ENCODE data around the gene SH3PXD2A.

SH3PXD2A gene

GRCh38 chr10:103703941-103704919 is 151.1 kb downstream of the SH3PXD2A start:
- Histone ChIP-seq H3K27me3 (replicated peaks; ENCODE audit: control insufficient read depth, insufficient read depth, low read length) (no peaks in the 10 kb centered on the region), H3K9ac (ENCODE audit: low read length) (no peak overlapping the region), H3K9me3 (ENCODE audit: control insufficient read depth, low read length) (no peaks in the 10 kb centered on the region), H3K4me1 (ENCODE audit: control insufficient read depth, insufficient read depth, low read length) (peaks cover 3% of the 10 kb centered on the region), H3K4me3 (ENCODE audit: low read length) (no peak overlapping the region), H3K36me3 (ENCODE audit: control insufficient read depth, insufficient read depth, low read length, severe bottlenecking) (no peaks in the 10 kb centered on the region)
- DNase-seq (ENCODE audit: low read depth) = no peak

DNA sequence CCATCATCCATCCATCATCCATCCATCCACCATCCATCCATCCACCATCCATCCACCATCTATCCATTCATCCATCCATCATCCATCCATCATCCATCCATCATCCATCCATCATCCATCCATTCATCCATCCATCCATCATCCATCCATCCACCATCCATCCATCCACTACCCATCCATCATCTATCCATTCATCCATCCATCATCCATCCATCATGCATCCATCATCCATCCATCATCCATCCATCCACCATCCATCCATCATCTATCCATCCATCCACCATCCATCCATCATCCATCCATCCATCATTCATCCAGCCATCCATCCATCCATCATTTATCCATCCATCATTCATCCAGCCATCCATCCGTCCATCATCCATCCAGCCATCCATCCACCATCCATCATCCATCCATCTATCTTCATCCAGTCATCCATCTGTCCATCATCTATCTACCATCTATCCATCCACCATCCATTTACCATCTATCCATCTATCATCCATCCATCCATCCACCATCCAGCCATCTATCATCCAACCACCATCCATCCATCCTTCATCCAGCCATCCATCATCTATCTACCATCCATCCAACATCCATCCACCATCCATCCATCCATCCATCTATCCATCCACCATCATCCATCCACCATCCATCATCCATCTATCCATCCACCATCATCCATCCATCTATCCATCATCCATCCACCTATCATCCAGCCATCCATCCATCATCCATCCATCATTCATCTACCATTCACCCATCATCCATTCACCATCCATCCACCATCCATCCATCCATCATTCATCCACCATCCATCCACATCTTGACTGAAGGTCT is 153.8 kb downstream of the SH3PXD2A start:
- Histone ChIP-seq H3K9me3 (ENCODE audit: control insufficient read depth, low read length) (no peaks in the 10 kb centered on the region), H3K4me3 (ENCODE audit: low read length) (no peak overlapping the region), H3K36me3 (ENCODE audit: control insufficient read depth, insufficient read depth, low read length, severe bottlenecking) (no peaks in the 10 kb centered on the region), H3K9ac (ENCODE audit: low read length) (no peak overlapping the region), H3K4me1 (ENCODE audit: control insufficient read depth, insufficient read depth, low read length) (peaks cover 1% of the 10 kb centered on the region), H3K27me3 (replicated peaks; ENCODE audit: control insufficient read depth, insufficient read depth, low read length) (no peaks in the 10 kb centered on the region)
- DNase-seq (ENCODE audit: low read depth) = no peak

DNA sequence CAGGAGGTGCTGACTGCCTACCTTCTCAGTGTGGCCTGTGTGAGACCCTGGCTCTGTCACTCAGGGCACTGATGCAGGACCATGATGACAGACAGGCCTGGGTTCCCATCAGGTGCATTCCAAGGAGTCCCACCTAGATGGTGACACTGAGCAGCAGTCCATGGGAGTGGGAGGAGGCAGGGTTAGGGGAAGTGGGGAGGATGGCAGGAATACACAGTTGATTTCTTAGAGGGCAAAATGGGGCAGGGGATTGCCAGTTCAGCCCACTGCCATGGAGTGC is 155.0 kb downstream of the SH3PXD2A start:
- peaks cover 13% of the 10 kb centered on the region for H3K4me1 ChIP-seq (ENCODE audit: control insufficient read depth, insufficient read depth, low read length)
- H3K4me3 ChIP-seq (ENCODE audit: low read length) = no peak overlapping the region
- no peaks in the 10 kb centered on the region for H3K9me3 ChIP-seq (ENCODE audit: control insufficient read depth, low read length)
- H3K9ac ChIP-seq (ENCODE audit: low read length) = no peak overlapping the region
- H3K27me3 ChIP-seq (replicated peaks; ENCODE audit: control insufficient read depth, insufficient read depth, low read length) = no peaks in the 10 kb centered on the region
- no peaks in the 10 kb centered on the region for H3K36me3 ChIP-seq (ENCODE audit: control insufficient read depth, insufficient read depth, low read length, severe bottlenecking)
- no peak for DNase-seq (ENCODE audit: low read depth)

DNA sequence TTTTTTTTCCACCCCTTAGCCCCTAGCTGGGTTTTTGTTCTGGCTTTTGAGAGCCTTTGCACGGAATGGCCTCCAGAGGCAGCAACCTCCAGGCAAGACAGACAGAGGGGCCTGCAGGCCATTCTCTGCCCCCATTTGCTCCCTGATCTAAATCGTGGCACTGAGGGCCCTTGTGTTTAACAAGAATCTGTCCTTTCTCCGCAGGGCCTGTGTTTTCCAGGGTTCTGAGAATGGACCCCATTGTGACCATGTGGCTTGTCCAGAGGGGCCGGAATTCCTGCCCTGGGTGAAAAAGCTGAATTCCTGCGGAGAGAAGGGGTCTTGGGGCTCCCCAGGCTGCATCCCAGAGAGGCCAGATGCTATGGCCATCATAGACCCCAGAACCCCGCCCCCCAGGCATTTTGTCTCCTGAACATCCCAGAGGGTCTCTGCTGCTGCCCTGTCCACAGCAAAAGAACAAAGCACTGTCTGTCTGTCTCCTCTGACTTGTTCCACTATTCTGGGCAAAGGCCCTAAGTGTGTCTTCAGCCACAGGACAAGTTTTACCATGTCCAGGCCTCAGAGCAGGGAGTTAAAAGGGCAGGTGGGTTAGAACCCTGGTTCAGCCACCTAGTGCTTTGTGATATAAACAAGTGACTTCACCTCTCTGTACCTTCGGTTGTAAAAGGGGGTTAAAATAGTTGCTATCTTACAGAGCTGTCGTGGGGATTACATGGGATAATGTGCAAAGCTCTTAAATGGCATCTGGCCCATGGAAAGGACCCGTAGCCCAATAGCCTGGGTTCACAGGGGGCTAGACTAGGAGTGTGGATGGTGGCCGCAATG is 155.6 kb downstream of the SH3PXD2A start:
- Histone ChIP-seq H3K4me1 (ENCODE audit: control insufficient read depth, insufficient read depth, low read length) (peaks cover 14% of the 10 kb centered on the region), H3K27me3 (replicated peaks; ENCODE audit: control insufficient read depth, insufficient read depth, low read length) (no peaks in the 10 kb centered on the region), H3K9me3 (ENCODE audit: control insufficient read depth, low read length) (no peaks in the 10 kb centered on the region), H3K4me3 (ENCODE audit: low read length) (no peak overlapping the region), H3K36me3 (ENCODE audit: control insufficient read depth, insufficient read depth, low read length, severe bottlenecking) (no peaks in the 10 kb centered on the region), H3K9ac (ENCODE audit: low read length) (no peak overlapping the region)
- DNase-seq (ENCODE audit: low read depth) = no peak

DNA sequence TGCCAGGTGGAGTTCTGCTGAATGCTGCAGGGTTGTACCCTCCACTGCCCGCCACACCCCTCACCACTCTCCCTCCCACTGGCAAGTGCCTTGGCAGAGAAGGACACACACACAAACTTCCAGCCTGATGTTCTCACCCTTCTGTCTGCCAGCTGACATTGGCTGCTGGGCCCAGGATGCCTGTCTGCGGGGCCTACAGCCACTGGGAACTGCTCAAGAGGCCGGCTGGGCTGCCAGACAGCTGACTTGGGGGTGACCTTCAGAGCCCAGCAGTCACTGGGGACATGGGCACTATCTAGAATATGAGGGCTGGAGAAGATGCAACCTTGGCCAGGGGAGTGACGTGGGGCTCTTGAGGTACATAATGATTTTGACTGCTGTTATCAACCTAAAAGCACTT is 157.1 kb downstream of the SH3PXD2A start:
- peaks cover 7% of the 10 kb centered on the region for H3K27me3 ChIP-seq (replicated peaks; ENCODE audit: control insufficient read depth, insufficient read depth, low read length)
- H3K36me3 ChIP-seq (ENCODE audit: control insufficient read depth, insufficient read depth, low read length, severe bottlenecking) = no peaks in the 10 kb centered on the region
- peaks cover 14% of the 10 kb centered on the region for H3K4me1 ChIP-seq (ENCODE audit: control insufficient read depth, insufficient read depth, low read length)

GRCh38 chr10:103697787-103698186 is 157.6 kb downstream of the SH3PXD2A start:
- Histone ChIP-seq H3K36me3 (ENCODE audit: control insufficient read depth, insufficient read depth, low read length, severe bottlenecking) (no peaks in the 10 kb centered on the region), H3K27me3 (replicated peaks; ENCODE audit: control insufficient read depth, insufficient read depth, low read length) (peaks cover 7% of the 10 kb centered on the region), H3K9ac (ENCODE audit: low read length) (no peak overlapping the region), H3K4me3 (ENCODE audit: low read length) (no peak overlapping the region), H3K4me1 (ENCODE audit: control insufficient read depth, insufficient read depth, low read length) (peaks cover 14% of the 10 kb centered on the region), H3K9me3 (ENCODE audit: control insufficient read depth, low read length) (no peaks in the 10 kb centered on the region)
- no peak for DNase-seq (ENCODE audit: low read depth)

More for the DNA sequence above, 157.1 kb downstream of the SH3PXD2A start:
- H3K9ac ChIP-seq (ENCODE audit: low read length) = no peak overlapping the region
- H3K4me3 ChIP-seq (ENCODE audit: low read length) = no peak overlapping the region
- DNase-seq (ENCODE audit: low read depth) = no peak
- H3K9me3 ChIP-seq (ENCODE audit: control insufficient read depth, low read length) = no peaks in the 10 kb centered on the region

GRCh38 chr10:103696411-103697145 is 158.8 kb downstream of the SH3PXD2A start:
- H3K36me3 ChIP-seq (ENCODE audit: control insufficient read depth, insufficient read depth, low read length, severe bottlenecking) = no peaks in the 10 kb centered on the region
- H3K9ac ChIP-seq (ENCODE audit: low read length) = no peak overlapping the region
- H3K4me3 ChIP-seq (ENCODE audit: low read length) = no peak overlapping the region
- no peaks in the 10 kb centered on the region for H3K9me3 ChIP-seq (ENCODE audit: control insufficient read depth, low read length)
- H3K27me3 ChIP-seq (replicated peaks; ENCODE audit: control insufficient read depth, insufficient read depth, low read length) = peaks cover 7% of the 10 kb centered on the region
- peak; percentile 88 for DNase-seq (ENCODE audit: low read depth)
- peaks cover 14% of the 10 kb centered on the region for H3K4me1 ChIP-seq (ENCODE audit: control insufficient read depth, insufficient read depth, low read length)

DNA sequence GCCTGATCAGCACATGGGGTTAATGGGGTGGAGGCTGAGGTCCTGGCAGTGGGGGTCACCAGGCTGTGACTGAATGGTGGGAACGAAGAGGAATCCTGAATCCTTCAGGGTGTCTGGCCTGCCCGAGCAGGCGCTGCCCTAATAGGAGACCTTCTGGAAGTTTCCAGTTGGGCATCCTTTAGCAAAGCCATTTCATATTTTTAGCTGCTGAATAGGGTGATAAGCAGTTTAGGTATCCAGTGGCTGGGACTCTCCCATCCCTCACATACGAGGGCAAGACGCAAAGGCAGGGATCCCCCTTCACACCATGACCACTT is 159.3 kb downstream of the SH3PXD2A start:
- Histone ChIP-seq H3K27me3 (replicated peaks; ENCODE audit: control insufficient read depth, insufficient read depth, low read length) (peaks cover 7% of the 10 kb centered on the region), H3K9ac (ENCODE audit: low read length) (peak overlapping the region; percentile 24), H3K36me3 (ENCODE audit: control insufficient read depth, insufficient read depth, low read length, severe bottlenecking) (no peaks in the 10 kb centered on the region), H3K9me3 (ENCODE audit: control insufficient read depth, low read length) (no peaks in the 10 kb centered on the region), H3K4me3 (ENCODE audit: low read length) (no peak overlapping the region), H3K4me1 (ENCODE audit: control insufficient read depth, insufficient read depth, low read length) (peaks cover 14% of the 10 kb centered on the region)
- no peak for DNase-seq (ENCODE audit: low read depth)

DNA sequence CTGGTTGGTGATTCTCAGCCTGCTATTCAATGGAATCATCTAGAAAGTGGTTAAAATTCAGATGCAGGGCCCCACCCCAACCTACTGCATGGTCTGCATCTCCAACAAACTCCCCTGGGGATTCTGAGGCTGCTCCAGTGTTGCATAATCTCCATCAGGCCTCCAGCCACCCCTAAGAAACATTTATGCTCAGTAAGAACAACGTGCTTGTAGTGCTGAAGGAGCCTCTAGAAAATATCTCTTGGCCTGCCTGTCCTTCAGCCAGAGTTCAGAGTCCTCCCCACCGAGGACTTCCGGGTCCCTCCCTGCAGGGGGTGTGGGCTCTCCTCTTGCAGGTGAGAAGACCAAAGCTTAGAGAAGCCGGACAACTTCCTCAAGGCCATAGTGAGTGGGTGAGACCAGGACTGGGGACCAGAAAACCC is 159.8 kb downstream of the SH3PXD2A start:
- peak; percentile 82 for DNase-seq (ENCODE audit: low read depth)
- H3K9me3 ChIP-seq (ENCODE audit: control insufficient read depth, low read length) = no peaks in the 10 kb centered on the region
- H3K36me3 ChIP-seq (ENCODE audit: control insufficient read depth, insufficient read depth, low read length, severe bottlenecking) = no peaks in the 10 kb centered on the region
- peaks cover 14% of the 10 kb centered on the region for H3K4me1 ChIP-seq (ENCODE audit: control insufficient read depth, insufficient read depth, low read length)
- no peak overlapping the region for H3K4me3 ChIP-seq (ENCODE audit: low read length)
- peak overlapping the region; percentile 24 for H3K9ac ChIP-seq (ENCODE audit: low read length)
- peaks cover 7% of the 10 kb centered on the region for H3K27me3 ChIP-seq (replicated peaks; ENCODE audit: control insufficient read depth, insufficient read depth, low read length)

GRCh38 chr10:103693812-103694205 is 161.6 kb downstream of the SH3PXD2A start:
- Histone ChIP-seq H3K4me3 (ENCODE audit: low read length) (no peak overlapping the region), H3K27me3 (replicated peaks; ENCODE audit: control insufficient read depth, insufficient read depth, low read length) (peaks cover 7% of the 10 kb centered on the region), H3K9ac (ENCODE audit: low read length) (no peak overlapping the region)

More at GRCh38 chr10:103693812-103694205, 161.6 kb downstream of the SH3PXD2A start:
- peaks cover 14% of the 10 kb centered on the region for H3K4me1 ChIP-seq (ENCODE audit: control insufficient read depth, insufficient read depth, low read length)
- H3K9me3 ChIP-seq (ENCODE audit: control insufficient read depth, low read length) = no peaks in the 10 kb centered on the region
- DNase-seq (ENCODE audit: low read depth) = no peak
- H3K36me3 ChIP-seq (ENCODE audit: control insufficient read depth, insufficient read depth, low read length, severe bottlenecking) = no peaks in the 10 kb centered on the region
